GM23338 (cell line): ENCODE measurements around the gene SNAP47. TPM values are rescaled to one million over a fixed set of nuclear protein-coding genes. Genes with fewer than 3 reads are reported as not detected.
"Not testable (repeated sequence)": the region's sequence is repeated elsewhere in the genome, so short reads cannot be mapped to it uniquely, and the experiment has no call there.

Experiments used
- ATAC-seq: fragments of 200-7000 bp; cut with Tn5 transposase; 3 replicates; pipeline ENCODE4 v1.9.1; 2020
- DNase-seq: peaks from one replicate; pipeline ENCODE4 v3.0.0-alpha.2; 2015; ENCODE audit warnings: low spot score
- H2AFZ ChIP-seq: fragments of 200-600 bp; sonication (generic); 2 replicates; pipeline ENCODE4 v1.8.0; 2016; ENCODE audit warnings: antibody characterized with exemption, mild to moderate bottlenecking, moderate library complexity
- H3F3A ChIP-seq: fragments of 200-600 bp; sonication (generic); replicated peaks from 2 replicates; pipeline ENCODE4 v1.8.0; 2017; ENCODE audit warnings: antibody characterized with exemption, mixed run types, low read depth
- H3K27ac ChIP-seq: fragments of 200-600 bp; sonication (generic); 2 replicates; pipeline ENCODE4 v1.6.1; 2016; ENCODE audit warnings: low read depth
- H3K27me3 ChIP-seq: fragments of 200-600 bp; sonication (generic); 2 replicates; pipeline ENCODE4 v1.8.0; 2016; ENCODE audit warnings: mild to moderate bottlenecking, mixed run types, moderate library complexity; ENCODE audit not compliant: insufficient read depth
- H3K36me3 ChIP-seq: fragments of 200-600 bp; sonication (generic); 2 replicates; pipeline ENCODE4 v1.8.0; 2016; ENCODE audit warnings: mild to moderate bottlenecking; ENCODE audit not compliant: insufficient read depth
- H3K4me1 ChIP-seq: fragments of 200-600 bp; sonication (generic); 2 replicates; pipeline ENCODE4 v1.8.0; 2016; ENCODE audit warnings: mild to moderate bottlenecking, moderate library complexity; ENCODE audit not compliant: insufficient read depth
- H3K4me2 ChIP-seq: fragments of 200-600 bp; sonication (generic); 2 replicates; pipeline ENCODE4 v1.7.1; 2017; ENCODE audit warnings: mixed run types
- H3K4me3 ChIP-seq: fragments of 200-600 bp; sonication (generic); 2 replicates; pipeline ENCODE4 v1.6.1; 2016; ENCODE audit warnings: mixed run types
- H3K79me2 ChIP-seq: fragments of 200-600 bp; sonication (generic); replicated peaks from 2 replicates; pipeline ENCODE4 v1.8.0; 2017; ENCODE audit warnings: mild to moderate bottlenecking; ENCODE audit not compliant: insufficient read depth
- H3K9me2 ChIP-seq: fragments of 200-600 bp; sonication (generic); 2 replicates; pipeline ENCODE4 v1.8.0; 2017; ENCODE audit not compliant: insufficient read depth
- H4K20me1 ChIP-seq: fragments of 200-600 bp; sonication (generic); replicated peaks from 2 replicates; pipeline ENCODE4 v1.8.0; 2017; ENCODE audit warnings: mild to moderate bottlenecking; ENCODE audit not compliant: insufficient read depth
- H3K27ac Mint-ChIP-seq: 2 replicates; pipeline ENCODE4 v1.8.0; 2020; ENCODE audit warnings: inconsistent platforms, mild to moderate bottlenecking, moderate library complexity, mixed read lengths
- H3K27me3 Mint-ChIP-seq: 3 replicates; pipeline ENCODE4 v1.8.0; 2022; ENCODE audit warnings: low read depth, mild to moderate bottlenecking, moderate library complexity, mixed read lengths, inconsistent platforms; ENCODE audit not compliant: insufficient read depth, poor library complexity
- H3K36me3 Mint-ChIP-seq: 3 replicates; pipeline ENCODE4 v1.8.0; 2021; ENCODE audit warnings: low read depth, mild to moderate bottlenecking, inconsistent platforms, moderate library complexity, mixed read lengths
- H3K4me1 Mint-ChIP-seq: 3 replicates; pipeline ENCODE4 v1.8.0; 2020; ENCODE audit warnings: mild to moderate bottlenecking, inconsistent platforms, mixed read lengths
- H3K4me3 Mint-ChIP-seq: 3 replicates; pipeline ENCODE4 v1.8.0; 2021; ENCODE audit warnings: moderate library complexity, mild to moderate bottlenecking, inconsistent platforms, mixed read lengths
- H3K9me3 Mint-ChIP-seq: 3 replicates; pipeline ENCODE4 v1.8.0; 2020; ENCODE audit warnings: moderate library complexity, mild to moderate bottlenecking, inconsistent platforms, mixed read lengths
- EZH2 ChIP-seq: fragments of 200-600 bp; sonication (generic); IDR thresholded peaks from one replicate; pipeline ENCODE4 v1.8.0; 2017; ENCODE audit warnings: antibody characterized with exemption, mild to moderate bottlenecking, low read depth; ENCODE audit not compliant: unreplicated experiment
- EZH2phosphoT487 ChIP-seq: fragments of 200-600 bp; sonication (generic); IDR thresholded peaks from one replicate; pipeline ENCODE4 v1.8.1; 2018; ENCODE audit warnings: antibody characterized with exemption; ENCODE audit not compliant: unreplicated experiment
- NANOG ChIP-seq: IDR thresholded peaks from 2 replicates; pipeline ENCODE4 v1.6.1; 2016; ENCODE audit warnings: antibody characterized with exemption, borderline replicate concordance
- POLR2AphosphoS5 ChIP-seq: IDR thresholded peaks from 2 replicates; pipeline ENCODE4 v1.6.1; 2016; ENCODE audit warnings: antibody characterized with exemption, low read depth
- ZNF114 ChIP-seq: fragments of 250-450 bp; sonication (Bioruptor Pico); IDR thresholded peaks from 2 replicates; pipeline ENCODE4 v1.5.0; 2020; ENCODE audit warnings: mild to moderate bottlenecking, moderate library complexity
- ZNF331 ChIP-seq: fragments of 250-450 bp; sonication (Bioruptor Pico); IDR thresholded peaks from 2 replicates; pipeline ENCODE4 v1.5.0; 2020; ENCODE audit warnings: low read depth, mild to moderate bottlenecking, moderate library complexity
- polyA plus RNA-seq: library from polyadenylated mRNA; unstranded; fragments of >200 nt; fragmentation: Nextera tagmentation; extraction: Ambion mirVana; gene quantifications from 2 replicates; pipeline ENCODE4 v1.2.1, GENCODE V29; 2016
- total RNA-seq: library from RNA; depleted of rRNA; stranded (reverse); fragments of >200 nt; shearing (Covaris generic); gene quantifications from 2 replicates; pipeline ENCODE4 v1.2.3, GENCODE V29; 2014
- TF ChIP-seq, protein P1 (sequence below): IDR thresholded peaks from one replicate; pipeline ENCODE4 v1.6.1; 2018; ENCODE audit warnings: antibody characterized with exemption; ENCODE audit not compliant: unreplicated experiment
- TF ChIP-seq, protein P2 (sequence below): IDR thresholded peaks from 2 replicates; pipeline ENCODE4 v1.6.1; 2016; ENCODE audit warnings: antibody characterized with exemption
- TF ChIP-seq, protein P3 (sequence below): fragments of 250-450 bp; sonication (Bioruptor Pico); IDR thresholded peaks from 2 replicates; pipeline ENCODE4 v1.5.0; 2020; ENCODE audit warnings: mild to moderate bottlenecking, moderate library complexity

SNAP47 gene
- total and polyA plus RNA-seq, 2 experiments from 2014 or later: 19.5 to 51.8 TPM

GRCh38 chr1:227709451-227709850 lies 25.8 kb upstream of the SNAP47 start:
- ATAC-seq (no peak), DNase-seq (no peak)
- Histone ChIP-seq H3F3A (no peaks in the 10 kb centered on the region), H3K4me2 (no peak overlapping the region), H3K4me1 (no peaks in the 10 kb centered on the region), H3K27ac (no peak overlapping the region), H3K27me3 (no peaks in the 10 kb centered on the region), H3K79me2 (no peaks in the 10 kb centered on the region), H3K36me3 (0 out of 2 replicates have a peak, but pooled peaks cover 5% of the 10 kb centered on the region), H3K9me2 (no peaks in the 10 kb centered on the region), H3K4me3 (no peak overlapping the region), H2AFZ (no peak overlapping the region), H4K20me1 (no peaks in the 10 kb centered on the region)
- Mint-ChIP-seq H3K36me3 (peaks cover 15% of the 10 kb centered on the region), H3K27ac (no peak overlapping the region), H3K9me3 (peaks cover 70% of the 10 kb centered on the region), H3K27me3 (peaks cover 5% of the 10 kb centered on the region), H3K4me3 (no peak overlapping the region), H3K4me1 (no peaks in the 10 kb centered on the region)
- TF ChIP-seq POLR2AphosphoS5: no peak
- TF ChIP-seq ZNF331 (CRISPR knock-in tag): no peak
- no peak for TF ChIP-seq EZH2phosphoT487
- TF ChIP-seq, protein P1, sequence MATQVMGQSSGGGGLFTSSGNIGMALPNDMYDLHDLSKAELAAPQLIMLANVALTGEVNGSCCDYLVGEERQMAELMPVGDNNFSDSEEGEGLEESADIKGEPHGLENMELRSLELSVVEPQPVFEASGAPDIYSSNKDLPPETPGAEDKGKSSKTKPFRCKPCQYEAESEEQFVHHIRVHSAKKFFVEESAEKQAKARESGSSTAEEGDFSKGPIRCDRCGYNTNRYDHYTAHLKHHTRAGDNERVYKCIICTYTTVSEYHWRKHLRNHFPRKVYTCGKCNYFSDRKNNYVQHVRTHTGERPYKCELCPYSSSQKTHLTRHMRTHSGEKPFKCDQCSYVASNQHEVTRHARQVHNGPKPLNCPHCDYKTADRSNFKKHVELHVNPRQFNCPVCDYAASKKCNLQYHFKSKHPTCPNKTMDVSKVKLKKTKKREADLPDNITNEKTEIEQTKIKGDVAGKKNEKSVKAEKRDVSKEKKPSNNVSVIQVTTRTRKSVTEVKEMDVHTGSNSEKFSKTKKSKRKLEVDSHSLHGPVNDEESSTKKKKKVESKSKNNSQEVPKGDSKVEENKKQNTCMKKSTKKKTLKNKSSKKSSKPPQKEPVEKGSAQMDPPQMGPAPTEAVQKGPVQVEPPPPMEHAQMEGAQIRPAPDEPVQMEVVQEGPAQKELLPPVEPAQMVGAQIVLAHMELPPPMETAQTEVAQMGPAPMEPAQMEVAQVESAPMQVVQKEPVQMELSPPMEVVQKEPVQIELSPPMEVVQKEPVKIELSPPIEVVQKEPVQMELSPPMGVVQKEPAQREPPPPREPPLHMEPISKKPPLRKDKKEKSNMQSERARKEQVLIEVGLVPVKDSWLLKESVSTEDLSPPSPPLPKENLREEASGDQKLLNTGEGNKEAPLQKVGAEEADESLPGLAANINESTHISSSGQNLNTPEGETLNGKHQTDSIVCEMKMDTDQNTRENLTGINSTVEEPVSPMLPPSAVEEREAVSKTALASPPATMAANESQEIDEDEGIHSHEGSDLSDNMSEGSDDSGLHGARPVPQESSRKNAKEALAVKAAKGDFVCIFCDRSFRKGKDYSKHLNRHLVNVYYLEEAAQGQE: no peak
- TF ChIP-seq, protein P2, sequence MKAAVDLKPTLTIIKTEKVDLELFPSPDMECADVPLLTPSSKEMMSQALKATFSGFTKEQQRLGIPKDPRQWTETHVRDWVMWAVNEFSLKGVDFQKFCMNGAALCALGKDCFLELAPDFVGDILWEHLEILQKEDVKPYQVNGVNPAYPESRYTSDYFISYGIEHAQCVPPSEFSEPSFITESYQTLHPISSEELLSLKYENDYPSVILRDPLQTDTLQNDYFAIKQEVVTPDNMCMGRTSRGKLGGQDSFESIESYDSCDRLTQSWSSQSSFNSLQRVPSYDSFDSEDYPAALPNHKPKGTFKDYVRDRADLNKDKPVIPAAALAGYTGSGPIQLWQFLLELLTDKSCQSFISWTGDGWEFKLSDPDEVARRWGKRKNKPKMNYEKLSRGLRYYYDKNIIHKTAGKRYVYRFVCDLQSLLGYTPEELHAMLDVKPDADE: no peak
- TF ChIP-seq, protein P3, sequence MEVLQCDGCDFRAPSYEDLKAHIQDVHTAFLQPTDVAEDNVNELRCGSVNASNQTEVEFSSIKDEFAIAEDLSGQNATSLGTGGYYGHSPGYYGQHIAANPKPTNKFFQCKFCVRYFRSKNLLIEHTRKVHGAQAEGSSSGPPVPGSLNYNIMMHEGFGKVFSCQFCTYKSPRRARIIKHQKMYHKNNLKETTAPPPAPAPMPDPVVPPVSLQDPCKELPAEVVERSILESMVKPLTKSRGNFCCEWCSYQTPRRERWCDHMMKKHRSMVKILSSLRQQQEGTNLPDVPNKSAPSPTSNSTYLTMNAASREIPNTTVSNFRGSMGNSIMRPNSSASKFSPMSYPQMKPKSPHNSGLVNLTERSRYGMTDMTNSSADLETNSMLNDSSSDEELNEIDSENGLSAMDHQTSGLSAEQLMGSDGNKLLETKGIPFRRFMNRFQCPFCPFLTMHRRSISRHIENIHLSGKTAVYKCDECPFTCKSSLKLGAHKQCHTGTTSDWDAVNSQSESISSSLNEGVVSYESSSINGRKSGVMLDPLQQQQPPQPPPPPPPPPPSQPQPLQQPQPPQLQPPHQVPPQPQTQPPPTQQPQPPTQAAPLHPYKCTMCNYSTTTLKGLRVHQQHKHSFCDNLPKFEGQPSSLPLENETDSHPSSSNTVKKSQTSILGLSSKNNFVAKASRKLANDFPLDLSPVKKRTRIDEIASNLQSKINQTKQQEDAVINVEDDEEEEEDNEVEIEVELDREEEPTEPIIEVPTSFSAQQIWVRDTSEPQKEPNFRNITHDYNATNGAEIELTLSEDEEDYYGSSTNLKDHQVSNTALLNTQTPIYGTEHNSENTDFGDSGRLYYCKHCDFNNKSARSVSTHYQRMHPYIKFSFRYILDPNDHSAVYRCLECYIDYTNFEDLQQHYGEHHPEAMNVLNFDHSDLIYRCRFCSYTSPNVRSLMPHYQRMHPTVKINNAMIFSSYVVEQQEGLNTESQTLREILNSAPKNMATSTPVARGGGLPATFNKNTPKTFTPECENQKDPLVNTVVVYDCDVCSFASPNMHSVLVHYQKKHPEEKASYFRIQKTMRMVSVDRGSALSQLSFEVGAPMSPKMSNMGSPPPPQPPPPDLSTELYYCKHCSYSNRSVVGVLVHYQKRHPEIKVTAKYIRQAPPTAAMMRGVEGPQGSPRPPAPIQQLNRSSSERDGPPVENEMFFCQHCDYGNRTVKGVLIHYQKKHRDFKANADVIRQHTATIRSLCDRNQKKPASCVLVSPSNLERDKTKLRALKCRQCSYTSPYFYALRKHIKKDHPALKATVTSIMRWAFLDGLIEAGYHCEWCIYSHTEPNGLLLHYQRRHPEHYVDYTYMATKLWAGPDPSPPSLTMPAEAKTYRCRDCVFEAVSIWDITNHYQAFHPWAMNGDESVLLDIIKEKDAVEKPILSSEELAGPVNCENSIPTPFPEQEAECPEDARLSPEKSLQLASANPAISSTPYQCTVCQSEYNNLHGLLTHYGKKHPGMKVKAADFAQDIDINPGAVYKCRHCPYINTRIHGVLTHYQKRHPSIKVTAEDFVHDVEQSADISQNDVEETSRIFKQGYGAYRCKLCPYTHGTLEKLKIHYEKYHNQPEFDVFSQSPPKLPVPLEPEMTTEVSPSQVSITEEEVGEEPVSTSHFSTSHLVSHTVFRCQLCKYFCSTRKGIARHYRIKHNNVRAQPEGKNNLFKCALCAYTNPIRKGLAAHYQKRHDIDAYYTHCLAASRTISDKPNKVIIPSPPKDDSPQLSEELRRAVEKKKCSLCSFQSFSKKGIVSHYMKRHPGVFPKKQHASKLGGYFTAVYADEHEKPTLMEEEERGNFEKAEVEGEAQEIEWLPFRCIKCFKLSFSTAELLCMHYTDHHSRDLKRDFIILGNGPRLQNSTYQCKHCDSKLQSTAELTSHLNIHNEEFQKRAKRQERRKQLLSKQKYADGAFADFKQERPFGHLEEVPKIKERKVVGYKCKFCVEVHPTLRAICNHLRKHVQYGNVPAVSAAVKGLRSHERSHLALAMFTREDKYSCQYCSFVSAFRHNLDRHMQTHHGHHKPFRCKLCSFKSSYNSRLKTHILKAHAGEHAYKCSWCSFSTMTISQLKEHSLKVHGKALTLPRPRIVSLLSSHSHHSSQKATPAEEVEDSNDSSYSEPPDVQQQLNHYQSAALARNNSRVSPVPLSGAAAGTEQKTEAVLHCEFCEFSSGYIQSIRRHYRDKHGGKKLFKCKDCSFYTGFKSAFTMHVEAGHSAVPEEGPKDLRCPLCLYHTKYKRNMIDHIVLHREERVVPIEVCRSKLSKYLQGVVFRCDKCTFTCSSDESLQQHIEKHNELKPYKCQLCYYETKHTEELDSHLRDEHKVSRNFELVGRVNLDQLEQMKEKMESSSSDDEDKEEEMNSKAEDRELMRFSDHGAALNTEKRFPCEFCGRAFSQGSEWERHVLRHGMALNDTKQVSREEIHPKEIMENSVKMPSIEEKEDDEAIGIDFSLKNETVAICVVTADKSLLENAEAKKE (CRISPR knock-in tag): no peak
- TF ChIP-seq ZNF114 (CRISPR knock-in tag): no peak
- no peak for TF ChIP-seq EZH2
- no peak for TF ChIP-seq NANOG

- H3K9me2 ChIP-seq, H3K4me3 ChIP-seq, H3F3A ChIP-seq, H4K20me1 ChIP-seq, H2AFZ ChIP-seq, H3K4me1 Mint-ChIP-seq, H3K36me3 ChIP-seq, H3K4me2 ChIP-seq, H3K4me3 Mint-ChIP-seq, H3K27ac ChIP-seq, H3K27me3 Mint-ChIP-seq, H3K79me2 ChIP-seq, ATAC-seq, H3K27ac Mint-ChIP-seq, H3K27me3 ChIP-seq, H3K4me1 ChIP-seq, DNase-seq: not testable (repeated sequence)
- H3K9me3 Mint-ChIP-seq: peaks cover 77% of the 10 kb centered on the region
- H3K36me3 Mint-ChIP-seq: peaks cover 16% of the 10 kb centered on the region
Measured at GRCh38 chr1:227710474-227710873, 24.8 kb upstream of the SNAP47 start.
